Mucosa of gallbladder (tissue), 1 donor: ENCODE results near the gene KLHL40. TPM values are rescaled to one million over a fixed set of nuclear protein-coding genes. Genes with fewer than 3 reads are reported as not detected.

Experiments used
- DNase-seq: peaks from one replicate; pipeline ENCODE4 v3.0.0-alpha.2; 2020; ENCODE audit warnings: low spot score
- total RNA-seq: library from RNA; stranded (reverse); gene quantifications from one replicate; pipeline ENCODE4 v1.2.1, GENCODE V29; 2021
- donor health status: DM: no; HTN: no; CAD: no.

Gene KLHL40
- total RNA-seq, 1 donor from 2014 or later: not detected

GRCh38 chr3:42739401-42740158 lies 54.2 kb downstream of the KLHL40 start:
- peak; percentile 7 for DNase-seq

- DNase-seq: no peak
These were observed 56.5 kb downstream of the KLHL40 start for GRCh38 chr3:42741796-42742195.

Other genes with a start within 250 kb of the KLHL40 start
- gene VIPR1, start 182.9 kb upstream of the KLHL40 start, total RNA-seq: 91.7 TPM
- gene SEC22C, start 103.6 kb upstream of the KLHL40 start, total RNA-seq: 37.0 TPM
- 20.3 TPM for gene SS18L2, start 94.7 kb upstream of the KLHL40 start, total RNA-seq
- gene NKTR, start 84.9 kb upstream of the KLHL40 start, total RNA-seq: 55.5 TPM
- 41.2 TPM for gene ZBTB47, start 31.8 kb upstream of the KLHL40 start, total RNA-seq
- 0.35 TPM for gene HHATL, start 17.3 kb downstream of the KLHL40 start, total RNA-seq
- gene CCDC13, start 87.7 kb downstream of the KLHL40 start, total RNA-seq: 1.4 TPM
- gene HIGD1A, start 119.0 kb downstream of the KLHL40 start, total RNA-seq: 96.7 TPM
- gene ACKR2, start 123.9 kb downstream of the KLHL40 start, total RNA-seq: 5.0 TPM
- 2.8 TPM for gene CYP8B1, start 190.3 kb downstream of the KLHL40 start, total RNA-seq
- 8.6 TPM for gene ZNF662, start 220.6 kb downstream of the KLHL40 start, total RNA-seq